Coronary artery (tissue), 2 donors: Measurements from ENCODE around the gene RAB3IL1.
"Not testable (repeated sequence)": the region's sequence is repeated elsewhere in the genome, so short reads cannot be mapped to it uniquely, and the experiment has no call there.

Experiments
- DNase-seq: peaks from one replicate; pipeline ENCODE4 v3.0.0-alpha.2; 2017; ENCODE audit warnings: low spot score
- H3K27ac ChIP-seq, 2 donors: fragments of 200-600 bp; sonication (generic); one replicate each; pipeline ENCODE4 v1.5.1; 2016 to 2019
- H3K4me3 ChIP-seq: fragments of 200-600 bp; sonication (generic); 2 replicates; pipeline ENCODE4 v1.5.1; 2016; ENCODE audit warnings: mild to moderate bottlenecking, moderate library complexity
- CTCF ChIP-seq: fragments of 200-600 bp; sonication (generic); IDR thresholded peaks from one replicate; pipeline ENCODE4 v1.5.1; 2019; ENCODE audit warnings: antibody characterized with exemption

Gene RAB3IL1

GRCh38 chr11:61917334-61918109 lies at the start of gene RAB3IL1:
Gene RAB3IL1, minus strand, starts transcription at chr11:61917566. Its CDS starts 199 bp downstream, at chr11:61917367.
- DNase-seq, result peak; percentile 77
- no peak for TF ChIP-seq CTCF
- peak within 1 kb of the TSS; percentile 58 to 91 for H3K27ac ChIP-seq
- peak within 1 kb of the TSS; percentile 90 for H3K4me3 ChIP-seq

DNA sequence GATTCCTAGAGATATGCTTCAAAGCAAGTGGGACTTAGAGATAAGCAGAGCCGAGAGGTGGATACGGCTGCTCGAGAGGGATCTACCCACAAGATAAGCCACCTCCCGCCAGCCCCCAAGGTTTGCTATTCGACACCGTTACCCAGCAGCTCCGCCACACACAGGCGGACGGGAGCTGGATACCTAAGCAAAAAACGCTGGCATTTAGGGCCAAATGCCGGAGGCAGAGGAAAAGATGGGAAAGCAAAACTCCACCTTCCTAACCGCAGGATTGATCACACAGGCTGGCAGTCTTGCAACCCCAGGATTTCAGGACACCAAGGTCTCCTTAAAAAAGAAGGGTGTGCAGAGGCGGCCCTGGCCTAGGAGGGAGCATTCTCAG lies 49.4 kb upstream of the RAB3IL1 start:
- DNase-seq, result no peak
- TF ChIP-seq CTCF, result no peak
- H3K4me3 ChIP-seq, result peak overlapping the region; percentile 98
- H3K27ac ChIP-seq, result peak overlapping the region; percentile 100

GRCh38 chr11:61964666-61965271 lies 47.4 kb upstream of the RAB3IL1 start:
- peak overlapping the region; percentile 100 for H3K27ac ChIP-seq
- H3K4me3 ChIP-seq, result peak overlapping the region; percentile 98
- DNase-seq, result not testable (repeated sequence)

DNA sequence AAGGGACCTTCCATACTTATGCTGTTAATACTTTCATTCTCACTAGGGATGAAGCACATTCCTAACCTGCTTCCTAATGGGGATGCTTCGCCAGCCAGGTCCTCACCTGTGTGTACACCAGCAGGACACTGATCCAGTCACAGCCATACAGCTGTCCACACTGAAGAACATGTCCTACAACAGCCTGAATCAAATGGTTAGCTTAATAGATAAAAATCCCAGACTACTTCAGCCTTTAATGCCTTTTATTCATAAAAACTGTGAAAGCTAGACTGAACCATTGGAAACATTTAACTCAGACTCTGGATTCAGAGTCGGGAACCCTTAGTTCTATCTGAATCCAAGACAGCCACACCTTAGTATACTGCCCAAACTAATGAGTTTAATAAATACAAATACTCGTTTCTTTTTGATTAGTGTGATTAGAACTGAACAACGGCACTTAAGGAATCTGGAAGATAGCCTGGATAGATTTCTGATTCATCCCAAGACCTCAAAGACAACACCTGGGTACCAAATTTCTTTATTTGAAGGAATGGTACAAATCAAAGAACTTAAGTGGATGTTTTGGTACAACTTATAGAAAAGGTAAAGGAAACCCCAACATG lies 46.8 kb upstream of the RAB3IL1 start:
- no peak for DNase-seq
- Histone ChIP-seq H3K27ac (peak overlapping the region; percentile 100), H3K4me3 (peak overlapping the region; percentile 98)
- TF ChIP-seq CTCF, result no peak

GRCh38 chr11:61963282-61964057 lies 46.1 kb upstream of the RAB3IL1 start:
- no peak for DNase-seq
- Histone ChIP-seq H3K4me3 (peak overlapping the region; percentile 98), H3K27ac (peak overlapping the region; percentile 100)
- no peak for TF ChIP-seq CTCF

- DNase-seq, result no peak
- Histone ChIP-seq H3K27ac (peak overlapping the region; percentile 100), H3K4me3 (peak overlapping the region; percentile 98)
- no peak for TF ChIP-seq CTCF
Measured at GRCh38 chr11:61963016-61963281, 45.6 kb upstream of the RAB3IL1 start.
